ENCODE measurements around the gene CRAT. TPM values are rescaled to one million over a fixed set of nuclear protein-coding genes. Genes with fewer than 3 reads are reported as not detected.

The CRAT gene
- total RNA-seq, 1 donor from 2014 or later: 26.4 TPM

GRCh38 chr9:129095170-129095667, 15.4 kb downstream of the CRAT start:
- DNase-seq (ENCODE audit: low spot score in 2 of 2, unreplicated experiment in 2 of 2): no peak
- Mint-ChIP-seq H3K4me1 (no peaks in the 10 kb centered on the region), H3K27ac (no peak overlapping the region), H3K4me3 (no peak overlapping the region), H3K9me3 (no peaks in the 10 kb centered on the region), H3K36me3 (peaks cover 10% of the 10 kb centered on the region), H3K27me3 (ENCODE audit: low read depth) (no peaks in the 10 kb centered on the region)
- no peak for TF ChIP-seq CTCF (IDR thresholded peaks at IDR 0.05; ENCODE audit: unreplicated experiment)

- TF ChIP-seq CTCF (IDR thresholded peaks at IDR 0.05; ENCODE audit: unreplicated experiment): no peak
- Mint-ChIP-seq H3K4me1 (no peaks in the 10 kb centered on the region), H3K27ac (no peak overlapping the region), H3K36me3 (peaks cover 11% of the 10 kb centered on the region), H3K4me3 (no peak overlapping the region), H3K27me3 (ENCODE audit: low read depth) (no peaks in the 10 kb centered on the region), H3K9me3 (no peaks in the 10 kb centered on the region)
- DNase-seq (ENCODE audit: low spot score in 2 of 2, unreplicated experiment in 2 of 2): no peak
Observed at GRCh38 chr9:129094387-129095169, 16.0 kb downstream of the CRAT start.

- Mint-ChIP-seq H3K36me3 (peaks cover 11% of the 10 kb centered on the region), H3K4me3 (no peak overlapping the region), H3K27me3 (ENCODE audit: low read depth) (no peaks in the 10 kb centered on the region), H3K27ac (no peak overlapping the region), H3K9me3 (no peaks in the 10 kb centered on the region), H3K4me1 (no peaks in the 10 kb centered on the region)
- TF ChIP-seq CTCF (IDR thresholded peaks at IDR 0.05; ENCODE audit: unreplicated experiment): no peak
- no peak for DNase-seq (ENCODE audit: low spot score in 2 of 2, unreplicated experiment in 2 of 2)
Observed at GRCh38 chr9:129093602-129094386, 16.8 kb downstream of the CRAT start.

GRCh38 chr9:129089246-129089645, 21.3 kb downstream of the CRAT start:
- H3K36me3 Mint-ChIP-seq: peaks cover 2% of the 10 kb centered on the region
- H3K9me3 Mint-ChIP-seq: no peaks in the 10 kb centered on the region
- TF ChIP-seq CTCF (IDR thresholded peaks at IDR 0.05; ENCODE audit: unreplicated experiment): no peak
- H3K27me3 Mint-ChIP-seq (ENCODE audit: low read depth): no peaks in the 10 kb centered on the region
- no peak overlapping the region for H3K4me3 Mint-ChIP-seq
- no peak for DNase-seq (ENCODE audit: low spot score in 2 of 2, unreplicated experiment in 2 of 2)
- no peaks in the 10 kb centered on the region for H3K4me1 Mint-ChIP-seq
- no peak overlapping the region for H3K27ac Mint-ChIP-seq

- no peaks in the 10 kb centered on the region for H3K27me3 Mint-ChIP-seq (ENCODE audit: low read depth)
- DNase-seq (ENCODE audit: low spot score in 2 of 2, unreplicated experiment in 2 of 2): no peak
- no peak for TF ChIP-seq CTCF (IDR thresholded peaks at IDR 0.05; ENCODE audit: unreplicated experiment)
- no peaks in the 10 kb centered on the region for H3K9me3 Mint-ChIP-seq
- no peak overlapping the region for H3K4me3 Mint-ChIP-seq
- no peak overlapping the region for H3K27ac Mint-ChIP-seq
- peaks cover 19% of the 10 kb centered on the region for H3K4me1 Mint-ChIP-seq
- H3K36me3 Mint-ChIP-seq: no peaks in the 10 kb centered on the region
Observed at GRCh38 chr9:129084087-129084486, 26.5 kb downstream of the CRAT start.

Measured in mesothelial cell of epicardium (in vitro differentiated cells).